SW 1271 (cell line): Measurements from ENCODE around the gene YBX3.

Experiments used
- DNase-seq, 2 experiments: peaks; one replicate each; lab custom pipeline; 2025; lab: John Stamatoyannopoulos, UW

The YBX3 gene

GRCh38 chr12:10721651-10722501, 1.2 kb downstream of the YBX3 start:
- peak; percentile 97 to 99 for DNase-seq

- peak in 1 of 2 experiments; percentile 39 for DNase-seq
Measured at GRCh38 chr12:10720974-10721650, 2.0 kb downstream of the YBX3 start.

- DNase-seq = peak in 1 of 2 experiments; percentile 49
Measured at GRCh38 chr12:10719482-10719881, 3.6 kb downstream of the YBX3 start.

GRCh38 chr12:10718279-10718821, 4.8 kb downstream of the YBX3 start:
- DNase-seq = peak in 1 of 2 experiments; percentile 66

- peak in 1 of 2 experiments; percentile 47 for DNase-seq
Measured at GRCh38 chr12:10717410-10717809, 5.7 kb downstream of the YBX3 start.

- DNase-seq = peak; percentile 75 to 88
Measured at GRCh38 chr12:10716704-10717315, 6.3 kb downstream of the YBX3 start.

- no peak for DNase-seq
Measured at GRCh38 chr12:10716277-10716676, 6.8 kb downstream of the YBX3 start.

- no peak for DNase-seq
Measured at GRCh38 chr12:10715491-10715890, 7.6 kb downstream of the YBX3 start.

- DNase-seq = no peak
Measured at GRCh38 chr12:10709808-10710207, 13.3 kb downstream of the YBX3 start.

- no peak for DNase-seq
Measured at GRCh38 chr12:10708862-10709261, 14.3 kb downstream of the YBX3 start.

GRCh38 chr12:10705655-10706054, 17.5 kb downstream of the YBX3 start:
- DNase-seq = no peak

GRCh38 chr12:10701843-10702242, 21.3 kb downstream of the YBX3 start:
- DNase-seq = no peak

- no peak for DNase-seq
Measured at GRCh38 chr12:10701131-10701681, 21.9 kb downstream of the YBX3 start.

- DNase-seq = no peak
Measured at GRCh38 chr12:10700581-10700980, 22.5 kb downstream of the YBX3 start.

- no peak for DNase-seq
Measured at GRCh38 chr12:10697862-10698261, 25.3 kb downstream of the YBX3 start.

GRCh38 chr12:10697156-10697555, 26.0 kb downstream of the YBX3 start:
- no peak for DNase-seq

- no peak for DNase-seq
Measured at GRCh38 chr12:10690906-10691305, 32.2 kb downstream of the YBX3 start.

GRCh38 chr12:10689146-10689545, 34.0 kb downstream of the YBX3 start:
- no peak for DNase-seq

GRCh38 chr12:10688042-10688441, 35.1 kb downstream of the YBX3 start:
- no peak for DNase-seq

GRCh38 chr12:10673659-10674384, 49.3 kb downstream of the YBX3 start, which contains the start of gene STYK1:
STYK1 (minus strand) TSS chr12:10674052; CDS start chr12:10634618, 39,434 bp downstream.
- DNase-seq = peak in 1 of 2 experiments; percentile 73

GRCh38 chr12:10672231-10672868, 50.8 kb downstream of the YBX3 start:
- no peak for DNase-seq
